Colonic mucosa (tissue), 4 donors: ENCODE data around the gene JTB. TPM values are rescaled to one million over a fixed set of nuclear protein-coding genes. Genes with fewer than 3 reads are reported as not detected.

Experiments used
- DNase-seq: peaks from one replicate; pipeline ENCODE4 v3.0.0-alpha.2; 2020
- H3K27ac ChIP-seq: fragments of 200-600 bp; one replicate; pipeline ENCODE4 v1.8.0; 2021
- H3K27me3 ChIP-seq: fragments of 200-600 bp; one replicate; pipeline ENCODE4 v1.8.0; 2021
- H3K36me3 ChIP-seq: fragments of 200-600 bp; one replicate; pipeline ENCODE4 v1.8.0; 2021
- H3K4me1 ChIP-seq: fragments of 200-600 bp; one replicate; pipeline ENCODE4 v1.8.0; 2021; ENCODE audit warnings: mild to moderate bottlenecking
- H3K4me3 ChIP-seq: fragments of 200-600 bp; one replicate; pipeline ENCODE4 v1.8.0; 2021
- H3K9ac ChIP-seq, 2 donors: one replicate each; pipeline ENCODE4 v1.7.0; 2013; ENCODE audit warnings: control low read depth in 2 of 2, low read depth in 2 of 2, low read length in 2 of 2
- H3K9me3 ChIP-seq: fragments of 200-600 bp; one replicate; pipeline ENCODE4 v1.8.0; 2021
- intact Hi-C: fragments of 100-400 bp; cut with DNase I; formaldehyde crosslinking; loops from one replicate; pipeline ENCODE4 v1.14.1; 2022
- total RNA-seq, 2 donors: library from RNA; stranded (reverse); fragmentation: NEBNext Ultra II Directional in 1 of 2; extraction: Animal tissue kit (Norgen Biotek cat#: 25700) in 1 of 2; gene quantifications; one replicate each; pipeline ENCODE4 v1.2.1, GENCODE V29; 2021
- TF ChIP-seq, protein P1 (sequence below): fragments of 200-600 bp; IDR thresholded peaks from one replicate; pipeline ENCODE4 v1.8.0; 2022; ENCODE audit warnings: antibody characterized with exemption, mild to moderate bottlenecking
- donor health status: healthy.
- donor health status: DM: no; HTN: no; CAD: no.
- donor health status: DM: no; HTN: no; CAD: no.

Gene JTB
- total RNA-seq, 2 donors from 2014 or later: 133 to 245 TPM

DNA sequence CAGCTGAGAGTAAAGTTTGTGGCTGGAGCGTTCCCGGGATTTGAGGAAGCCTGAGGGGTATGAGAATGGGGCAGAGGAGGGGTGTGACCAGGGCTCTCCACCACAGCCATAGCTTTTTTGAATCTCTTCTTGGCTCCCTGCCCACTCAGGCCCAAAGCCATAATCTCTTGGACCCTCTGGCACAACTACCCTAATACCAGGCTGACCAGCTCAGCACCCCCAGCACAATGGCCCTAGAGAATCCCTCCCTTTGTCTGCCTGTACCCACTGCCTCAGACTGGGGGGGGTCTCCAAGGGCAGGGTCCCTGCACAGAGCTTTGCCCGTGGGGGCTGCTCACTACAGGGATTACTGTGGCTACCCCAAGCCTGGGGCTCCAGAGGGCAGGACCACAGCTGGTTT lies 38.5 kb downstream of the JTB start:
- Histone ChIP-seq H3K36me3 (peaks cover 14% of the 10 kb centered on the region), H3K27ac (no peak overlapping the region), H3K27me3 (no peaks in the 10 kb centered on the region), H3K4me1 (no peaks in the 10 kb centered on the region), H3K9me3 (no peaks in the 10 kb centered on the region), H3K9ac (no peak overlapping the region), H3K4me3 (no peak overlapping the region)
- DNase-seq: no peak
- intact Hi-C loops: no loop called here
- TF ChIP-seq, protein P1, sequence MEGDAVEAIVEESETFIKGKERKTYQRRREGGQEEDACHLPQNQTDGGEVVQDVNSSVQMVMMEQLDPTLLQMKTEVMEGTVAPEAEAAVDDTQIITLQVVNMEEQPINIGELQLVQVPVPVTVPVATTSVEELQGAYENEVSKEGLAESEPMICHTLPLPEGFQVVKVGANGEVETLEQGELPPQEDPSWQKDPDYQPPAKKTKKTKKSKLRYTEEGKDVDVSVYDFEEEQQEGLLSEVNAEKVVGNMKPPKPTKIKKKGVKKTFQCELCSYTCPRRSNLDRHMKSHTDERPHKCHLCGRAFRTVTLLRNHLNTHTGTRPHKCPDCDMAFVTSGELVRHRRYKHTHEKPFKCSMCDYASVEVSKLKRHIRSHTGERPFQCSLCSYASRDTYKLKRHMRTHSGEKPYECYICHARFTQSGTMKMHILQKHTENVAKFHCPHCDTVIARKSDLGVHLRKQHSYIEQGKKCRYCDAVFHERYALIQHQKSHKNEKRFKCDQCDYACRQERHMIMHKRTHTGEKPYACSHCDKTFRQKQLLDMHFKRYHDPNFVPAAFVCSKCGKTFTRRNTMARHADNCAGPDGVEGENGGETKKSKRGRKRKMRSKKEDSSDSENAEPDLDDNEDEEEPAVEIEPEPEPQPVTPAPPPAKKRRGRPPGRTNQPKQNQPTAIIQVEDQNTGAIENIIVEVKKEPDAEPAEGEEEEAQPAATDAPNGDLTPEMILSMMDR: no peak

DNA sequence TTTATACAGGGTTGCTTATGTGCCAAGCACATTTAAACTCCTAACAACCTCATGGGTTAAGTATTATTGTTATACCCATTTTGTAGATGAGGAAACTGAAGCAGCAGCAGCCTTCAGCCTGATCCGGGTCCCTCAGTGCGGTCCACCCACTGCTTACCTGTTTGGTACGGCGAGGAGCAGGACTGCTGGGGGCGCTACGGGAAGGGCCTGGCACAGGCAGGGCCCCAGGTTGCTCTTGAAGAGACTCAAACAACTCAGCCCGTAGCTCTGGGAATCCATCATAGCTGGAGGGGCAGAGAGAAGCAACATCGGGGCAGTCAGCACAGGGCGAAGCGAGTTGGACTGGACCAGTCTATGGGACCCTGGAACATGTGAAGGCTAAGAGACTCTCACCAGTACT lies 40.1 kb downstream of the JTB start:
- Histone ChIP-seq H3K9me3 (no peaks in the 10 kb centered on the region), H3K9ac (no peak overlapping the region), H3K4me3 (no peak overlapping the region), H3K4me1 (no peaks in the 10 kb centered on the region), H3K27me3 (no peaks in the 10 kb centered on the region), H3K27ac (no peak overlapping the region), H3K36me3 (peaks cover 14% of the 10 kb centered on the region)
- TF ChIP-seq, protein P1: no peak
- intact Hi-C loops: no loop called here
- DNase-seq: no peak

DNA sequence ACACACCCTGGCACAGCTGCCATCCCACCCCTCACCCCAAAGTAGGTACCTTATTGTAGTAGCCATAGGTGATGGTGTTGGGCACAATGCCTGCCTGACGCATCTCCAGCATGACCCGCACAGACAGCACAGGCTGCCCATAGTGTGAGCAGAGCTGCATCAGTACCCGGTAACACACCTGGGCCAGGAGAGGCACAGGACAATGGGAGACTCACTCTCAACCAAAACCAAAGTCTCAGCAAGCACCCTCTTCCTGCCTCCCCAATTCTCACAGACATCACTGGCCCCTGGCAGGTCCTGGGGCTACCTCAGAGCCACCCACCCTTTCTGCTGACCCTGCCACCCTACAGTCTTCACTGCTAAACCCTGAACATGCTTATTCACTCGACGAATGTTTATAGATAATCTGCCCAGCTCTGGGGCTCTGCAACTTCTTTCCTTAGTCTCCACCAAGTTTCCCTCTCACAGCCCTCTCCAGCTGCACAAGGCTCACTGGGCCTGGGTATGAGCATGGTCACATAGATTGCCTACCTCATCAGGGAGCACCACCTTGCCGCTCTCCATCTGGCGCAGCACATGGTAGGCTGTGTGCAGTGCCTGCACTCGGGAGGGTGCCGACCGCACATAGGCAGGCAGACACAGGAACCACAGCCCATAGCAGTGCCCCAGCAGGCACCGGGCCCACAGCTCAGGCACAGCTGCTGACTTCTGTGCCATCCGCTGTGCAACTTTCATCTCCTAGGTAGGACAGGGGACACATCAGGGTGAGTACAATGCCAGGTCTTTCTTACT lies 41.3 kb downstream of the JTB start:
- Histone ChIP-seq H3K27ac (no peak overlapping the region), H3K36me3 (peaks cover 14% of the 10 kb centered on the region), H3K4me1 (no peaks in the 10 kb centered on the region), H3K27me3 (no peaks in the 10 kb centered on the region), H3K4me3 (no peak overlapping the region), H3K9ac (no peak overlapping the region), H3K9me3 (no peaks in the 10 kb centered on the region)
- no peak for DNase-seq
- TF ChIP-seq, protein P1: no peak
- intact Hi-C loops: no loop called here

DNA sequence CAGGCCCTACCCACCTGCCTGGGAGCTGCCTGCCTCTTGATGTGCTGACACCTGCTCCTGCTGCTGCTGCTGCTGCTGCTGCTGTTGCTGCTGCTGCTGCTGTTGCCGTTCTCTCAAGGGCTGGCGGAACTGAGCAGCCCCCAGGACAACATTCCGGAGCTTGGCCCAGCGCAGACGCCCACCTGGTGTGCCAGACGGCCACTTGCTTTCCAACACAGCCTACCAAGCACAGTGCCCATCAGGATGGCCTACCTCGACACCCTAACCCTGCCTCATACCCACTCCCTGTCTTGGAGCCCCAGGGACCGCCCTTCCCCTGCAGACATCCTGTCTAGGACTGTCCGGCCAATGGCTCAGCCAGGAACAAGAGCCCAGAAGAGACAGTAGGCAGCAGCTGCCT lies 42.7 kb downstream of the JTB start:
- H3K4me3 ChIP-seq: no peak overlapping the region
- TF ChIP-seq, protein P1: no peak
- no peak overlapping the region for H3K27ac ChIP-seq
- H3K36me3 ChIP-seq: peaks cover 14% of the 10 kb centered on the region
- no peaks in the 10 kb centered on the region for H3K27me3 ChIP-seq
- no peaks in the 10 kb centered on the region for H3K9me3 ChIP-seq
- no peaks in the 10 kb centered on the region for H3K4me1 ChIP-seq
- no peak for DNase-seq
- intact Hi-C loops: no loop called here
- no peak overlapping the region for H3K9ac ChIP-seq

DNA sequence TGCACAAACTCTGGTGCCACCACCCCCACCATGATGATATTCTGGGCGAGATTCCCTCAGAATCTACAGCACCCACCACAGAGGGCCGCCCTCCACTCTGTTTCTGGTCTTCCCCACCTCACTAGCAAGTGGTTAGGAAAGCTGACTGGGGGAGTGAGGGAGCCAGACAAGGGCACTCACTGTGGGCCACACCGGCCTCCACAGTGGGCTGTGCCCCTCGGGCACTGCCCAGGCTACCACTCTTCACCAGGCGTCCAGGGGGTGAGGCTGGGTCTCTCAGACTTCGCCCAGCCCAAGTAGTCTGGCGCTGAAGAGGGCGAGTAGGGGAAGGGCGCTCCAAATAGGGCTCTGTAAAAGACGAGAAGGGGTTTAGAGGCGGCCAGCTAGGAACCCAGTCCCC lies 43.5 kb downstream of the JTB start:
- H3K9ac ChIP-seq: no peak overlapping the region
- H3K9me3 ChIP-seq: no peaks in the 10 kb centered on the region
- H3K4me1 ChIP-seq: no peaks in the 10 kb centered on the region
- TF ChIP-seq, protein P1: no peak
- H3K27me3 ChIP-seq: no peaks in the 10 kb centered on the region
- intact Hi-C loops: no loop called here
- H3K27ac ChIP-seq: no peak overlapping the region
- no peak for DNase-seq
- peaks cover 14% of the 10 kb centered on the region for H3K36me3 ChIP-seq
- no peak overlapping the region for H3K4me3 ChIP-seq
